ENCODE results near the gene NELFA.
A peak's percentile ranks its signal among the peaks of the same experiment; 100 is the strongest.

The NELFA gene

DNA sequence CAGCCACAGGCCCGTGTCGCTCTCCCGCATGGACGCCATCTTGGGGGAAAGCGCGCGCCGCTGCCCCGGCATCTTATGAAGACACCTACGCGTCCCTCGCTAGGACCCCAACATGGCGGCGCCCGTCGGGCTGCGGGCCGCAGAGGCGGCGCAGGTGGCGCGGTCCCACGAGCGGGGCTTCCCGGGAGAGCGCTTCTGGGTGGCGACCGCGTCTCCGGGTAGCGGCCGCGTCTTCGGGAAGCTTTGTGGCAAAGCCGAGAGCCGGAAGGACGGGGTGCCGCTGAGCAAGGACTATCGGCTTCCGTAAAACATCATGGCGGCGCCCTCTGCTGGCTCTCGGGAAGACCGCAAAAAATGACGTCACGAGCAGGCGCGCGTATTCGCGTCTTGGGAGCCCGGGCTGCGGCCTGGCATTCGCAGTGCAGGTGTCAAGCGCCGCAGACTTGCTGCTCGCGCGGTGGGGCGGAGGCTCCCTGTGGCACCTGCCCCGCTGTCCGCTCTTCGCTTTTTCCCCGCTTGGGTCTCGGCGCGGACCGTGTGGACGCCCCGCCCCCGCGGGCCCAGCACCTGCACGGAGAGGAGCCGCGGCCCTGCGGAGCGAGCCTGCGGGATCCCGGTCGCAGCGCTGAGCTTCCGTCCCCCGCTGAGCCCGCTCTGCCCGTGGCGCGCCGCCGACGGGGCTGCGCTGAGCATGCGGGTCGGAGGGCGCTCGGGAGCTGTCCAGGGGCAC lies at the start of gene NELFA:
Gene NELFA (minus strand): TSS at position 54 of the 730 bp plus-strand sequence. CDS start 15 bp downstream, at position 39.
- peak; percentile 94 for DNase-seq

DNA sequence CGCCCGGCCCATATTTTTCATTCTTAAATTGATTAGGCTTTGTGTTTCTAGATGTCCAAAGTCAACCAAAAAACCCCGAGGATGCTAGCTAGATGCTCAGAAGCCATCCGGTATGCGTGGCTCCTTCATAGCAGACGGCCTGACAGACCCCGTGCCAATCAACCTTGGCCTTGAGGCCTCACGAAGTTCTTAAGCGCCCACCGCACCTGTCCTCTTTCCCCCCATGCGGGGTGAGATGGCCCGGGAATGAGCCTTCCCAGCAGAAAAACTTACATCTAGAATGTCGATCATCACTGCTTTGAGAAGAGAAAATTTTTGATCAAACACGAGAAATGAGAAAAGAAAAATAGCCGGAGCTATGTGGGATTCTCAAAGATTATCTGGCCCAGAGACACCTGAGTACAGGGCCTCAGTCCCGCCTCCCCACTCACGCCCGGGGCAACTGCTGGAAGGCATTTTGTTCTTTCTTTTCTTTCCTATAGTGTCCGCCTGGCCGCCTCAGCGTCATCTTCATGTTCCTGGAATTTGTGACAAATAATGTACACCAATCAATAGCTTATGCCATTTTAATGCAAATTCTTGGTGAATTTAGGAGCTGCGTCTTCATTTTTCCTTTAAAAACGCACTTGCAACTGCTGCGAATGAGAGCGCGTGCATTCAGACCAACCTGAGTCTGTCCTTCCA lies 48.8 kb upstream of the NELFA start:
- no peak for DNase-seq

DNA sequence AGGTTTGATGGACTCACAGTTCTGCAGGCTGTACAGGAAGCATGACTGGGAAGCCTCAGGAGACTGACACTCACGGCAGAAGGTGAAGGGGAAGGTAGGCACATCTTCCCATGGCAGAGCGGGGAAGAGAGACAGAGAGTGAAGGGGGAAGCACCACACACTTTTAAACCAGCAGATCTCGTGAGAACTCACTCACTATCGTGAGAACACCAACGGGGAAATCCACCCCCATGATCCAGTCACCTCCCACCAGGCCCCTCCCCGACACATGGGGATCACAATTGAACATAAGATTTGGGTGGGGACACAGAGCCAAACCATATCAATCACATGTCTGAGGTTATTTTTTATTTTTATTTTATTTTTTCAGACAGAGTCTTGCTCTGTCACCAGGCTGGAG lies 45.4 kb upstream of the NELFA start:
- no peak for DNase-seq

GRCh38 chr4:2051086-2051485 lies 42.3 kb upstream of the NELFA start:
- DNase-seq: no peak

DNA sequence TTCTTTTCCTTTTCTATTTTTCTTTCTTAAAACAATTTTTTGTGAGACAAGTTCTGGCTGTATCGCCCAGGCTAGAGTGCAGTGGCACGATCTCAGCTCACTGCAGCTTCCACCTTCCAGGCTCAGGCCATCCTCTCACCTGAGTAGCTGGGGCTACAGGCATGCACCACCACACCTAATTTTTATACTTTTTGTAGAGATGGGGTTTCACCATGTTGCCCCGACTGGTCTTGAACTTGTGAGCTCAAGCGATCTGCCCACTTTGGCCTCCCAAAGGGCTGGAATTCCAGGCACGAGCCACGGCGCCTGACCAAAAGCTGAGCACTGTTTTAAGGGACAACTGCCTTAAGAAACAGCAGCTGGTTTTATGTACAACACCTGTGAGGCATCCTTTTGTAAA lies 41.0 kb upstream of the NELFA start:
- DNase-seq: no peak

DNA sequence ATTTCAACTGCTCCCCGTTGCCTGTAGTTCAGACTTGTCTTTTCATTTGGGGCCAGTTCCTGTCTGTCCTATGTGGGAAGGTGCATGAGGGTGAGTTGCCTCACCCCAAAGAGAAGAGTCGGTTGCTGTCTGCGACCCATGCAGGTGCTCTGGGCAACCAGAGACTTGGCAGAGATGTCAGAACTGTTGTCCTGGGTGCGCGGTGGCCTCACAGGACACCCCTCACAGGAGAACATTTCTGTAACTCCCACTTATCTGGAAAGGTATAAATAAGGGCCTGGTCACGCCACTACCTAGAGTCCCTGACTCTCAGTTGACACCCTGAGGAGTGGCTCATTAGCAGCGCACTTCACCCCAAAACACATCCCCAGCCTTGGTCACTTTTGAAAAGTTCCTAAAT lies 40.6 kb upstream of the NELFA start:
- DNase-seq: no peak

DNA sequence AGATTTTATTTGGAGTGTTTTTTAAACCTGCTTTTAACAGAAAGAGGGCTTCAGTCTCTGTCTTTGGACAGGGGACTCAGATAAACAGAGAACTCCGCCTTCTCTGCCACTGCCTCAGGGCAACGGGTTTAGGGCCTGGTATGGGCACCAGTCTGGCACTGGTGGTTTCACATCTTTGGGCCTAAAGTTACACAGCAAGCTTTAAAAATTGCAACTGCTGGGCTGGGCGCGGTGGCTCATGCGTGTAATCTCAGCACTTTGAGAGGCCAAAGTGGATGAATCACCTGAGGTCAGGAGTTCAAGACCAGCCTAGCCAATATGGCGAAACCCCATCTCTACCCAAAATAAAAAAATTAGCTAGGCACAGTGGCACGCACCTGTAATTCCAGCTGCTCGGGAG lies 40.1 kb upstream of the NELFA start:
- no peak for DNase-seq

DNA sequence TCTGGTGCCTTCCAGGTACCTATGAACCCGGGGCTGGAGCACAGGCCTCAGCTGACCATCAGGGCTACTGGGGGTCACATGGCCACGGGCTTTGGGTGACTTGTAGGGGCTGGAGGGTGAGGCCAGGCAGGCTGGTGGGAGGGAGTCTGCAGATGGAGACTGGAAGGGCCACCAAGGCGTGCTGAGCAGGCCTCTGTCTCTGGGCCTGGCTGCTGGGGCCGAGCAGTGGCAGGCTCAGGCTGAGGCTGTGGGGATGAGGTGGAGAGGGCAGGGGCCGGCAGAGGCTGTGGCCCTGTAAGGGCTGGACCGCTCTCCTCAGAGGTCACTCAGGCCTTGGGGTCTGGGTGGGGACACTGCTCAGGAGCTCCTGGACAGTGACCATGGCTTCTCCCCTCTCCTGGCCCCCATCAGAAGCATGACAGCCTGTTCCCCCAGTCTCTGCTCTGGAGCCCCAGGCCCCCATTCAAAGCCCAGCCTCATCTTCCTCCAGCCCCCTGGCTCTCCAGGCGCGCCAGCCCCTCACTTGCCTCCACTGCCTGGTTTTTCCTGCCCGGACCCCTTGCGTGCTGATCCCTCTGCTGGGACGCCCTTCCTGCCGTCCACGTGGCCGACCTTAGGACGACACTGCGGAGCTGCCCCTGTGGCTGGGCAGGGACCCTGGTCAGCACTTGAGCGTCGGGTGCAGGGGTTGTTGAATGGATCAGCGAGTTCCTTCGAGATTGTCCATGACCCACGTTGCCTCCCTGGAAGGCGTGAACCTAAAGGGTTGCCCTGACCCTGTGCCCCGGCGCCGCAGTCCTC lies 39.2 kb upstream of the NELFA start:
- DNase-seq: no peak

- no peak for DNase-seq
Observed at GRCh38 chr4:2047031-2047660, 38.4 kb upstream of the NELFA start.

GRCh38 chr4:2046031-2046961 lies 37.5 kb upstream of the NELFA start:
- no peak for DNase-seq

- no peak for DNase-seq
Observed at GRCh38 chr4:2045518-2045951, 36.8 kb upstream of the NELFA start.

DNA sequence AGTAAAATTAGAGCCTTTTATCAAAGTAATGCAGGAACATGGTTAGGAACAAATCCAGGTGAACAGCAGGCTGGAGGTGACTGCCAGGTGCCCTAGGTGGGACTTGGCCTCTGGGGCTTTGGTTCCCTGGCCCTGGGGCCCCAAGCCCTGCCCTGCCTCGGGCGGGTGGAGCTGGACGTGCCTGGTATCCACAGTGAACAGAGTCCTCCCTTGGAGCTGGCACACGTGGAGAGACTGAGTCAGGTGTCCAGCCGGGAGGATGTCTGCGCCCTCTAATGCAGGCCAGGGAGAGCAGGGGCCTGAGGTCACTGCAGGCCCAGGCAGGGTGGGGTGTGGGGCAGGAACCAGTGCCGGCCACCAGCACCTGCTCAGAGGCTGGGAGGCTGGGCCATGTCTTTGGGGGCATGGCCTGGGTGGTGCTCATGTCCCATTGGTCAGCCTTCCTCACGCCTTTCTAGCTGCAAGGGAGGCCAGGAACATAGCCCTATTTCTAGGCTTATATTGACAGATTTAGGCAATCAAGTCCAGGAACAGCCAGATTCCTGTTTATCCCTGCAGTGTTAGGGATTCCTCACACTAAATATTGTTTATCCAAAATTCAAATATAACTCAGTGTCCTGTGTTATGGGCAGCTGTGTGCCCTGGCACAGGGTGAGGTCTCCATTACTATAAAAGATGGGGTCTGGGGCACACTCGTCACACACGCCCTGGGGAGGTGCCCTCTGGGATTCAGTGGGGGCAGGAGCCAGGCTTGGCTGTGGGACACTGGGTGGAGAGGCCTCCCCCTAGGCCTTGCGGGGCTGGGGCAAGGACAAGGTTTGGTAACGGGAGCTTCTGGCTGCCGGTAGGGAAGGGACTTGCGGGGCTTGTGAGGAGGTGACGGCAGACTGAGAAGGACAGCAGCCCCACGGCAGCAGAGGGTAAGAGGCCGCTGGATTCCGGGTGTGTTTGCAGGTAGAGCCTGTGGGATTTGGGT lies 36.1 kb upstream of the NELFA start:
- no peak for DNase-seq

DNA sequence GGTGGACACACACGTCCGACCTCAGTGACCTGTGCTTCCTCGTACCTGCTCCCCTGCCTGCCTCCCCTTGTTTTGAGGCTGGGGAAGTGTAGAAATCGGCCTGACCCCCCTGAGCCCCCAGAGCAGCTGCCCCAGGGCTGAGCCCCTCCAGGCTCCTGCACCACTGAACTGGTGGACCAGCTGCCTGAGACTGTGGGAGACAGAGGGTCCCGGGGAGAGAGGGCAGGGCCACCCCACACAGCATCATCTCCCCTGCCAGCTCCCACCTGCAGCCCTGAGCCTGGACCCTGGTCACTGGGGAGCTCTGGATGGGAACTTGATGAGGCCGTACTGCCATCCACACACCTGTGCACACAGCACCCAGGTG lies 35.3 kb upstream of the NELFA start:
- no peak for DNase-seq

DNA sequence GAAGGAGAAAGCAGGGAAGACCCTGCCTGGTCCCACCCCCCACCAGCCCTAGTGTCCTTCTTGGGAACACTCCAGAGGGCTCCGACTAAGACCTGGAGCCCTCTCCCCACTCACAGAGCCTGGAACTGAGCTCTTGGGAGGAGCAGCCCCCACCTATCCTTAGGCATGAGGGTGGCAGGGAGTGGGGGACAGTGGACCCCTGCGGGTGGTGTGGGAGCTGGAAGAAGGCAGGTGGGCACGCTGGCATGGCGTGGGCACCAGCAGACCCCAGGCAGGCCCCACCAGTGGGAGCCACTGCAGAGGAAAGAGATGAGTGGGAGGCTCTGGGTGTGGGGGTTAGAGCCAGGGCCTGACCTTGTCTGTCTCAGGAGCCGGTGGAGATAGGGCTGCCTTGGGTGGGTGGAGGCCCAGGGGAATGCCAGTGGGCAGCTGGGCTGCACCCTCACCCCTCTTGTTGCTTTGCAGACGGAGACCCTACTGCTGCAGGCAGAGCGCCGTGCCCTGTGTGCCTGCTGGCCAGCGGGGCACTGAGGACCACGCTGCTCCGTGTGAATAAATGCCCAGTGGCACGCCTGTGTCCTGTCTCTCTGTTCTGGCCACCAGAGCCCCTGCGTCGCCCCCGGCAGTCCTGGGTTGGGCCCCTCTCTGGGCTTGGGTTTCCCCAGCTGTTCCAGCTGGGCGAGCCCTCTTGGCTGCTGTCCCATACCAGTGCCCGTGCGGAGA lies 34.8 kb upstream of the NELFA start:
- no peak for DNase-seq

GRCh38 chr4:2042947-2043395 lies 34.2 kb upstream of the NELFA start:
- no peak for DNase-seq

DNA sequence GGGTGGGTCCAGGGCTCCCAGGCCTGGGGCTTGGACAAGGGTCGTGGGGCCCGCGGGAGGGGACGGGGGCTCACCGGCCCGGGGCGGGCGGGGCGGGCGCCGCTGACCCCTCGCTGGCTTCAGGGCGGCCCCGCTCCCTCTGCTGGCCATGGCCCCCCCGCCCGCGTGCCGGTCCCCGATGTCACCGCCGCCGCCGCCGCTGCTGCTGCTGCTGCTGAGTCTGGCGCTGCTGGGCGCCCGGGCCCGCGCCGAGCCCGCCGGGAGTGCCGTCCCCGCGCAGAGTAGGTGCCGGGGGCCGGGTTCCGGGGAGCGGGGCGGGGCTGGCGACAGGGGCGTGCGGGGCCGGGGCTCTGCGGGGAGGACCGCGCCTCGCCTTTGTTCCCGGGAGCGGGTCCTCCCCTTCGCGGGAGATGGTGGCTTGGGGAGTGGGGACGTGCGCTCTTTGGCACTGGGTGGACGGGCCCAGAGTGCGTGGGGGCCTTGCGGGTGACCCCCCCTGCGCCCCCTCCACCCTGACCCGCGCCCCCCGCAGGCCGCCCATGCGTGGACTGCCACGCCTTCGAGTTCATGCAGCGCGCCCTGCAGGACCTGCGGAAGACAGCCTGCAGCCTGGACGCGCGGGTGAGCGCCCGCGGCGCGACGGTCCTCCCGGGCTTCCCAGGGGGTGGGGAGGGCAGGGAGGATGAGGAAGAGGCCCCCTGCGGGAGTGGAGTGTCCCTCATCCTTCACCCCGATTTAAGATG lies 33.6 kb upstream of the NELFA start:
- no peak for DNase-seq

GRCh38 chr4:2041239-2042130 lies 32.7 kb upstream of the NELFA start:
- DNase-seq: peak; percentile 70

All from NCI-H1092 (cell line).